ENCODE data around the gene SOX3.

Gene SOX3

DNA sequence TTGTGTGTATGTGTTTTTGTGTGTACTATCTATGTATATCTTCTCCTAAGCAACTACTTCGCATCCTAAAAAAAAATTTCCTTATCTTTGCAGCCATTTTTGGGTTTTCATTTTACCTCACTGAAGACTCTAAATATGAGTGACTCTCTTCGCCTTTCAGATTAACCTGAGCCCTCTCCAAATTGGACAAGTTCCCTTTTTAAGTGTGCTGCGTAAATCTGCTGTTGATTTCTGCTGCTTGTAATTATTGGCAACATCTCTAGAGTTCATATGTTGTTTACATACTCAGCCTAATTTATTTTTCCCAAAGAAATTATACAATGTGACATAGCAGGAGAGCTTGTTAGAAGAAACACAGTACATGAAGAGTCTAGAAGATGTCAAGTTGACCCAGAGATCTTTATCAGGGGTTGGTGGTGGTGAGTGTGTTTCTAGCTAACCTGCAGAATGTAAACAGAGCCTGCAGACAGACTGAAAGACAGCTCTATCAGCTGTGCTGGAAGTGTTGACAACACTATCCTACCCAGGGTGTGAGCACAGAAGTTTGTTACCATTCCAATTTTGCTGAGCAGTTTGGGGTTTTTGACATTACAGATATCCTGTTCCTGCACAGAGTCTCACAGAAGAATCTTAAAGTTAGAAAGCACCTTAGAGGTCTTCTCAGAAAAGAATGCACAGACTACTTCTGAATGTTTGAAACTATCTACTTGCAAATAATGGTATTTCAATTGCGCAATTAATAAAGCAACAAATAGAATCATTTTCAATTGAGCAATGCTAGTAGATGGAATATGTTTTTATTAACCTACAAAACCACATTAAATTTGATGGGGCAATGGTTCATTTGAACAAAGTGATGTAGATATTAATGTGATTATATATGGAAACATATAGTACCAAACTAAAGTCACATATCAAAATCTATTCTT is 12.5 kb downstream of the SOX3 start:
- DNase-seq: no peak

DNA sequence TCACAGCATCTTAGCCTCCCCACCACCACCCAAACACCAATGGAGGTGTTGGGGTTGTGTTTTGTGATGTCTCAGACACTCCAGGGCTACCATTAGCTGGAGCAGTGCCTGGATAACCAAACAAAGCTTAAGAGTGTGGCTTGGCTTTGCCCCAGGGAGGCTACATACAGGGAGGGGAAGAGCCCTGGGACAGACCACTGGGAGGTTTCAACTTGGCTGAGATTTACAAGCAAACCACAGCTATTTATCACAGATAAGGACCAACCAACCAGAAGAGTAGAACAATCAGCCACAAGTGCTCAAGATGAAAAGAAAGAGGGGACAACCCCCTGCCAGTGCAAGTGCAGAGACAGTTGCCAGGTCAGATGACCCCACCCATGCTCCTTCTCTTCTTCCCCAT is 24.1 kb downstream of the SOX3 start:
- no peak for DNase-seq

DNA sequence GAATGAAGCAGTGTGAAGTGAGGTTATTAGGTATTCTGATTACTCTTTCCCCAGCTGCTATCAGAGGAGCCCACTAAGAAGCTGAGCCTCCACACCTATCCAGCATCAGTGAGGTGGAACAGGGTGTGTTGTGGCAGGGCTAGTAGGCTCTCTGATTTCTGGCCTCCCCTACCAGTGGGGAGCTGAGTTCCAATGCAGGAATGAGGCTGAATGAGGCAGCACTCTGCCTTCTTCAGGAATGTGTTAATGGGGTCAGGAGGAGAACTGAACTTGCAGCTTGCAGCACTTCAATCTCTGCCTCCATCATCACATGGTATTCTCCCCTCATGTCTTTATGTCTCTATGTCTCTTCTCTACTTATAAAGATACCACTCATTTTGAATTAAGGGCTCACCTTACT is 26.9 kb downstream of the SOX3 start:
- DNase-seq: no peak

DNA sequence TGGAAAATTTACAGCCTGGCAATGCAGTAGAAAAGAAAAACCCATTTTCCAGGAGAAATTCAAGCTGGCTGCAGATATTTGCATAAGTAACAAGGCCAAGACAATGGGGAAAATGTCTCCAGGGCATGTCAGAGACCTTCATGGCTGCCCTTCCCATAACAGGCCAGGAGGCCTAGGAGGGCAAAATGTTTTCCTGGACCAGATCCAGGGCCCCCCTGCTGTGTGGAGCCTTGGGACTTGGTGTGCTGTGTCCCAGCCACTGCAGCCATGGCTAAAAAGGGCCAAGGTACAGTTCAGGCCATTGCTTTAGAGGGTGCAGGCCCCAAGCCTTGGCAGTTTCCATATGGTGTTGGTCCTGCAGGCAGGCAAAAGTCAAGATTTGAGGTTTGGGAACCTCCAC is 29.8 kb downstream of the SOX3 start:
- no peak for DNase-seq

DNA sequence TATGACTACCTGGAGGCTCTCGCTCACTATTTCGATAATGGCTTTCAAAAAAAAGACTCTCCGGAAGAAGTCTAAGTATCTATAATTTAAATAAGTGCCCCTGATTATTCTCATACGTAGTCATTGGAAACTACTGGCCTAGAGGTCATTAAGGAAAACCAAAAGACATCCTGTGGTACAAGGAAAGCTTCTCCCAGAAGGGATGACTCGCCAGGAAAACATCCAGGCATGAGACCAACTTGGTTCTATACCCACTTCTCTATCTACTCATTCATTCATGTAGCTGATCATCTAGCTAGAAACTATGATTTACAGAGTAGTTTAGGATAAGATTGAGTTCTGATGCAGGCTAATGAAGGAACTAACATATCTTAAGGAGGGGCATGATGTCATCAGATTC is 37.7 kb downstream of the SOX3 start:
- DNase-seq: no peak

All from cerebellar nuclear complex (tissue), 1 donor.